LNCAP (cell line): Measurements from ENCODE around the gene PPP5C.

ENCODE experiments used
- TF ChIP-seq, protein P1 (sequence below): fragments of 450-650 bp; IDR thresholded peaks from 2 replicates; pipeline ENCODE4 v1.5.1; 2017; ENCODE audit warnings: mild to moderate bottlenecking

Gene PPP5C

DNA sequence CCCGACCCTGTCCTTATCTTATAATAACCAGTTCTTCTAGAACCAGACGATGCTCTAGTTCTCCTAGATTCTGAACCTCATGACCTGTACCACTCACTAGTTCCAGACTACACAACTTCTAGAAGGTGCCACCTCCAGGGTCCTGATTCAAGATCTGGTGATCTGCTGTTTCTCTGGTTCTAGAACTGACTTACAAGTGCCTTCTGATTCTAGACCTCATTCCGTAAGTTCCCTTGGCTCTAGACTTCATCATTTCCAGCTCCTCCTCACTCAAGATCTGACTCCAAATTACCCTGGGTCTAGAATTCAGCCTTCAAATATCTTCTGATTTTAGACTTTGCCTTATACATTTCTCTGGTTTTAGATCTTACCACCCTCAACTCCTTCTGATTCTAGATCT is 5.0 kb upstream of the PPP5C start:
- TF ChIP-seq, protein P1, sequence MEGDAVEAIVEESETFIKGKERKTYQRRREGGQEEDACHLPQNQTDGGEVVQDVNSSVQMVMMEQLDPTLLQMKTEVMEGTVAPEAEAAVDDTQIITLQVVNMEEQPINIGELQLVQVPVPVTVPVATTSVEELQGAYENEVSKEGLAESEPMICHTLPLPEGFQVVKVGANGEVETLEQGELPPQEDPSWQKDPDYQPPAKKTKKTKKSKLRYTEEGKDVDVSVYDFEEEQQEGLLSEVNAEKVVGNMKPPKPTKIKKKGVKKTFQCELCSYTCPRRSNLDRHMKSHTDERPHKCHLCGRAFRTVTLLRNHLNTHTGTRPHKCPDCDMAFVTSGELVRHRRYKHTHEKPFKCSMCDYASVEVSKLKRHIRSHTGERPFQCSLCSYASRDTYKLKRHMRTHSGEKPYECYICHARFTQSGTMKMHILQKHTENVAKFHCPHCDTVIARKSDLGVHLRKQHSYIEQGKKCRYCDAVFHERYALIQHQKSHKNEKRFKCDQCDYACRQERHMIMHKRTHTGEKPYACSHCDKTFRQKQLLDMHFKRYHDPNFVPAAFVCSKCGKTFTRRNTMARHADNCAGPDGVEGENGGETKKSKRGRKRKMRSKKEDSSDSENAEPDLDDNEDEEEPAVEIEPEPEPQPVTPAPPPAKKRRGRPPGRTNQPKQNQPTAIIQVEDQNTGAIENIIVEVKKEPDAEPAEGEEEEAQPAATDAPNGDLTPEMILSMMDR: no peak

DNA sequence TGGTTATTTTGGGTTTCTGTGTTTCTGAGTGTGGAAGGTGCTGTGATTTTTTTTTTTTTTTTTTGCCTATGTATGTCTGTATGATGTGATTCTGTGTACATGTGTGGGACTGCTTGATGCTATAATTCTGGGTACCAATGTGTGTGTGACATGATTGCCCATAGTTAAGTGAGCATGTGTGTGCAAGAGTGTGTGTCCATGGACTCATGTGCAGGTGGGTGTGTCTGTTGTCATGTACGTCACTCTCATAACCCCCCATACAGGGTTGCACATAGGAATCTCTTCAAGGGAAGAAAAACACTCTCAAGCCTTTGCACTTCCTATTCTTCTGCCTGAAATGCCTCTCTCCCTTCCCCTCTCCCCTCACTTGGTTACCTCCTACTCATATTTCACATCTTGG is 2.5 kb upstream of the PPP5C start:
- TF ChIP-seq, protein P1: no peak

DNA sequence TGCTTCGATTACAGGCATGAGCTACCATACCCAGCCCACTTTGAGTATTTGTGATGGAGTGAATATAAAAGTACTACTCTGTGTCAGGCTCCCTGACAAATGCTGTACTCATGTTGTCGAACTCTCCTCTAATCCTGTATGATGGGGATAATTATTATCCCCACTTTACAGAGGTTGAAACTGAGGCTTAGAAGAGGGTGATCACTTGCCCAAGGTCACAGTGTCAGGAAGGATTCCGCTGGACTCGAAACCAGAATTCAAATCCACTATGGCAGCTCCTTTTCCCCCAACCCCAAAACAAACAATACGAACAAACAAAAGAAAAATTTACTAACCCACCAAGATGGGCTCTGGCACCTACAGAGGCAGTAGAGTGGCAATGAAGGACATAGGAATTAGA is 1.7 kb upstream of the PPP5C start:
- TF ChIP-seq, protein P1: no peak

DNA sequence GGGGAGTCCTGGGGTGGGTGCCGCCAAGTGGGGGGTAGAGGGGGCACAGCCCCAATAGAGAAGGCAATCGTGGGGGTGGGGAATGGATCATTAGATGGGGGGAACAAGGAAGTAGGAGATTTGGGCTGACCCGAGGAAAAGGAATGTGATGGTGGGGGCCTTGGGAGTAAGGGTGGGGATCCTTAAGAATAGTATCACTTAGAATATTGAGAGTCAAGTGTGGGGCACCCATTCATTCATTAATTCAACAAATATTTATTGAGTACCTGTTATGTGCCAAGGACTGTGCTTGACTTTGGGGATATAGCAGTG is 641 bp downstream of the PPP5C start:
- TF ChIP-seq, protein P1: 0 out of 2 replicates have a peak, but pooled peaks have one; percentile 22

DNA sequence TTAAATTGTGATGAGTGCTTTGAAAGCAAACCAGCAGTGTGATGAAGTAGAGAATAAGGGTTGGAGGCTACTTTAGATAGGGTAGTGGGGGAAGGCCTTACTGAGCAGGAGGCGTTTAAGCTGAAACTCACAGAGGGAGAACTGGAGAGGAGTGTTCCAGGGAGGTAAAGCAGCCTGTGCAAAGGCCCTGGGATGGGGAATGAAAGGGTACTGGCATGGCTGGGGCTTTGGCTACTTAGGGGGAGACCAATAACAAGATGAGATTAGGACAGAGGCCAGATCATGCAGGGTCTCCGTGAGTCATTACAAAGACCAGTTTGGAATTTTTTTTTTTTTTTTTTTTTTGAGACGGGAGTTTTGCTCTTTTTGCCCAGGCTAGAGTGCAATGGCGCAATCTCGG is 1.1 kb downstream of the PPP5C start:
- TF ChIP-seq, protein P1: no peak

DNA sequence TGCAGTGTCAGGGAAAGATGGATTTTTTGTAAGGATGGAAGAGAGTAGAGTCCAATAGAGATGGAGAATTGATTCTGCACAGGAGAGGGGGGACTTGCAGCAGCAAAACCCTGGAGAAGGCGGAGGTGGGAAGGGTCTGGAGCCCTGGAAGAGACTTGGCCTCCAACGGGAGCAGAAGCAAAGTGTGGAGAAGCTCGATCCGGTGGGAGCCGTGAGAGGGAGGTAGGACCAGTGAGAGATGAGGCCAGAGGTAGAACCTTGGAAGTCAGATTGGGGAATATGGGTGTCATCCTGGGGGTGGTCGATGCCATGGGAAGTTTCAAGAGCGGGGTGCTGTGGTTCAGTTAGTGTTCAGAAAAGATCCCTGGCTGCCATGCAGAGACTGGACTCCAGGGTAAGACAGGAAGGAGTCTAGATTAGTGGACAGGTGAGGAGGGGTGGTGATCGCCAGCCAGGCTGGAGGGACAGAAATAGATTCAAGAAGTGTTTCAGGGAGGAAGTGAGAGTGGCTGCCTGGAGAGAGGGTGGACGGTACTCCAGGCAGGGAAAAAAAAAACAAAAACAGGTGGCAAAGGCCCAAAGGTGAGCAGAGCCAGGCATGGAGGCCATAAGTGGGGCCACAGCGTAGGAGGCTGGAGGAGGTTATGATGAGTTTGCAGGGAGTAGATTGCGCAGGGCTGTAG is 2.6 kb downstream of the PPP5C start:
- TF ChIP-seq, protein P1: no peak

DNA sequence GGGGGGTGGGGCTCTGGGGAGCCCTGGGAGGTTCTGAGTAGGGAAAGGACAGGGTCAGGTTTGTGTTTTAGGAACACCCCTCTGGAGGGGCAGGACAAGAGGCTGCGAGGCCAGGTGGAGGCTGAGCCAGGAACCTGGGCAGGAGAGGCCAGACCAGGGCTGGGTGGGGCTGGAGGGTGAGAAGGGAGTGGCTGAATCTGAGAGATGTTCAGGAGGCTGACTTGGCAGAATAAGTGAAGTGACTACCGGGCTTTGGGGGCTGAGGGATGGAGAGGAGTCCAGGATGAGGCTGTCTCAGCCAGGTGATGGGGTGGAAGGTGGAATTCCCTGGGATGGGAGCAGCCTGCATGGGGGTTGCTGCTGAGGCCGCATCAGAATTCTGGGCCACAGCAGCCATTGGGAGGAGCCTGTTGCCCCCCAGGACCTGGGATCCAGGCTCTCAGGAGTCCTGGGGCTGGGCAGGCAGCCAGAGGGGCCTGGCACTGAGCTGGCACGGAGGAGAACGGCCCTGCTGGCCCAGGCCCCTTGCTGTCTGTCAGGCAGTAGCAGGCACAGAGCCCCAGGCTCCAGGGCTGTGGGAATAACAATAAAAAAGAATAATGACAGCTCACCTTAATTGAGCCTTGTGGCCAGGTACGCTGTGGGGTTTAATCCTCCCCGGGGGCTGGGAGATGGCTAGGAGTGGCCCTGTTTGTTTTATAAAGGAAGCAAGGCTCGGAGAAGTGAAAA is 3.3 kb downstream of the PPP5C start:
- TF ChIP-seq, protein P1: no peak
